22Rv1 (cell line): ENCODE data around the gene LUZP1.

Source experiments
- ZFX ChIP-seq: fragments of 450-650 bp; IDR thresholded peaks from 2 replicates; pipeline ENCODE4 v1.6.1; 2017; ENCODE audit warnings: antibody characterized with exemption, borderline replicate concordance
- TF ChIP-seq, protein P1 (sequence below): fragments of 450-650 bp; IDR thresholded peaks from 2 replicates; pipeline ENCODE4 v1.5.1; 2017; ENCODE audit warnings: mild to moderate bottlenecking

GRCh38 chr1:23215291-23215690 is 46.6 kb upstream of the LUZP1 start:
- TF ChIP-seq, protein P1, sequence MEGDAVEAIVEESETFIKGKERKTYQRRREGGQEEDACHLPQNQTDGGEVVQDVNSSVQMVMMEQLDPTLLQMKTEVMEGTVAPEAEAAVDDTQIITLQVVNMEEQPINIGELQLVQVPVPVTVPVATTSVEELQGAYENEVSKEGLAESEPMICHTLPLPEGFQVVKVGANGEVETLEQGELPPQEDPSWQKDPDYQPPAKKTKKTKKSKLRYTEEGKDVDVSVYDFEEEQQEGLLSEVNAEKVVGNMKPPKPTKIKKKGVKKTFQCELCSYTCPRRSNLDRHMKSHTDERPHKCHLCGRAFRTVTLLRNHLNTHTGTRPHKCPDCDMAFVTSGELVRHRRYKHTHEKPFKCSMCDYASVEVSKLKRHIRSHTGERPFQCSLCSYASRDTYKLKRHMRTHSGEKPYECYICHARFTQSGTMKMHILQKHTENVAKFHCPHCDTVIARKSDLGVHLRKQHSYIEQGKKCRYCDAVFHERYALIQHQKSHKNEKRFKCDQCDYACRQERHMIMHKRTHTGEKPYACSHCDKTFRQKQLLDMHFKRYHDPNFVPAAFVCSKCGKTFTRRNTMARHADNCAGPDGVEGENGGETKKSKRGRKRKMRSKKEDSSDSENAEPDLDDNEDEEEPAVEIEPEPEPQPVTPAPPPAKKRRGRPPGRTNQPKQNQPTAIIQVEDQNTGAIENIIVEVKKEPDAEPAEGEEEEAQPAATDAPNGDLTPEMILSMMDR, result no peak
- no peak for TF ChIP-seq ZFX
